AG04450 (cell line): Measurements from ENCODE around the gene GAD1. TPM values are rescaled to one million over a fixed set of nuclear protein-coding genes. Genes with fewer than 3 reads are reported as not detected.

Source experiments
- CTCF ChIA-PET: fragments of 300-600, 350-600 bp; formaldehyde crosslinking; extraction: SDS; loops from one replicate; lab custom pipeline; 2022; ENCODE audit warnings: antibody characterized with exemption, inconsistent platforms; lab: Charles Lee
- POLR2A ChIA-PET: fragments of 350-600 bp; formaldehyde crosslinking; extraction: SDS; loops from one replicate; lab custom pipeline; 2021; ENCODE audit warnings: antibody characterized with exemption, inconsistent platforms; lab: Yijun Ruan, JAX
- DNase-seq: peaks from one replicate; pipeline ENCODE4 v3.0.0-alpha.2; 2011; ENCODE audit warnings: low read depth, low spot score
- H3K27ac ChIP-seq: one replicate; pipeline ENCODE4 v1.5.1; 2012; ENCODE audit warnings: low read depth, low read length, control low read depth
- H3K27me3 ChIP-seq: one replicate; pipeline ENCODE4 v1.6.0; 2012; ENCODE audit warnings: low read length; ENCODE audit not compliant: control insufficient read depth, insufficient read depth
- H3K4me3 ChIP-seq: 2 replicates; pipeline ENCODE4 v1.5.1; 2011; ENCODE audit warnings: mild to moderate bottlenecking, low read depth, low read length, control low read depth
- H3K9me3 ChIP-seq: 2 replicates; pipeline ENCODE4 v1.5.1; 2012; ENCODE audit warnings: low read length; ENCODE audit not compliant: control insufficient read depth, insufficient read depth
- CTCF ChIP-seq: IDR thresholded peaks from 2 replicates; pipeline ENCODE4 v1.5.1; 2011; ENCODE audit warnings: low read depth, low read length, control low read depth, inconsistent platforms
- polyA plus RNA-seq: library from polyadenylated mRNA; depleted of rRNA; stranded (reverse); fragments of >200 nt; gene quantifications from 2 replicates; pipeline ENCODE4 v1.2.3, GENCODE V29; 2011

The GAD1 gene
- polyA plus RNA-seq, 1 experiment, result not detected

- H3K9me3 ChIP-seq, result no peaks in the 10 kb centered on the region
- CTCF ChIA-PET, result no interaction called here
- no peak for DNase-seq
- no peaks in the 10 kb centered on the region for H3K27me3 ChIP-seq
- TF ChIP-seq CTCF, result no peak
- H3K27ac ChIP-seq, result no peak overlapping the region
- POLR2A ChIA-PET, result no interaction called here
- no peak overlapping the region for H3K4me3 ChIP-seq
Measured at GRCh38 chr2:170850251-170850650, 33.6 kb downstream of the GAD1 start.

- Histone ChIP-seq H3K27me3 (no peaks in the 10 kb centered on the region), H3K4me3 (no peak overlapping the region), H3K9me3 (no peaks in the 10 kb centered on the region), H3K27ac (no peak overlapping the region)
- ChIA-PET POLR2A (no interaction called here), CTCF (interaction anchor here (1.4 kb wide), 1 partner anchor 22 kb away, joined by 3 read pairs; no protein-coding TSS in a partner anchor)
- no peak for TF ChIP-seq CTCF
- no peak for DNase-seq
Measured at GRCh38 chr2:170851635-170852034, 34.9 kb downstream of the GAD1 start.

GRCh38 chr2:170856066-170856465 lies 39.4 kb downstream of the GAD1 start:
- TF ChIP-seq CTCF, result no peak
- ChIA-PET POLR2A (no interaction called here), CTCF (no interaction called here)
- Histone ChIP-seq H3K27me3 (peaks cover 2% of the 10 kb centered on the region), H3K4me3 (no peak overlapping the region), H3K27ac (no peak overlapping the region), H3K9me3 (no peaks in the 10 kb centered on the region)
- no peak for DNase-seq

GRCh38 chr2:170862286-170862902 lies 45.7 kb downstream of the GAD1 start:
- H3K4me3 ChIP-seq, result no peak overlapping the region
- no peak for DNase-seq
- CTCF ChIA-PET, result interaction anchor here (5.6 kb wide), 1 partner anchor 11 kb away, joined by 34 read pairs; no protein-coding TSS in a partner anchor
- POLR2A ChIA-PET, result no interaction called here
- H3K27me3 ChIP-seq, result no peaks in the 10 kb centered on the region
- no peak overlapping the region for H3K27ac ChIP-seq
- H3K9me3 ChIP-seq, result no peaks in the 10 kb centered on the region
- TF ChIP-seq CTCF, result no peak

- Histone ChIP-seq H3K9me3 (no peaks in the 10 kb centered on the region), H3K27me3 (no peaks in the 10 kb centered on the region), H3K27ac (no peak overlapping the region), H3K4me3 (no peak overlapping the region)
- DNase-seq, result no peak
- no peak for TF ChIP-seq CTCF
- ChIA-PET POLR2A (no interaction called here), CTCF (interaction anchor here (5.6 kb wide), 1 partner anchor 10 kb away, joined by 34 read pairs; no protein-coding TSS in a partner anchor)
Measured at GRCh38 chr2:170863087-170863486, 46.4 kb downstream of the GAD1 start.
